ENCODE results near the gene RIOK3.

DNA sequence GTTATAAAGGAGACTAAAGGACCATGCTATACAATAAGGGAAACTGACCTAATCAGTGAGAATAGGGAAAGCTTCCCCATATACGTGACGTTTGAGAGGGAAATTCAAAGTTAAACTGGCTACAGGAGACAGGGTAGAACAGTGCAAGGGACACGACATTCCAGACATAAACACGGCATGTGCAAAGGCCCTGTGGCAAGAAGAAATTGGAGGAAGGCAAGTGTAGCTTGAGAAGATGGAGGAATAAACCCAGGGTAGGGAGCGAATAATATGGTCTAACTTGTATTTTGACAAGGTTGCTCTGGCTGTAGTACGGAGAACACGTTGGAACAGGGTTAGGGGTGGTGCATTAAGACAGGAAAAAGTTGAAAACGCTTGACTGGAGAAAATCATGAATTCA lies 49.8 kb upstream of the RIOK3 start:
- TF ChIP-seq, protein P1, sequence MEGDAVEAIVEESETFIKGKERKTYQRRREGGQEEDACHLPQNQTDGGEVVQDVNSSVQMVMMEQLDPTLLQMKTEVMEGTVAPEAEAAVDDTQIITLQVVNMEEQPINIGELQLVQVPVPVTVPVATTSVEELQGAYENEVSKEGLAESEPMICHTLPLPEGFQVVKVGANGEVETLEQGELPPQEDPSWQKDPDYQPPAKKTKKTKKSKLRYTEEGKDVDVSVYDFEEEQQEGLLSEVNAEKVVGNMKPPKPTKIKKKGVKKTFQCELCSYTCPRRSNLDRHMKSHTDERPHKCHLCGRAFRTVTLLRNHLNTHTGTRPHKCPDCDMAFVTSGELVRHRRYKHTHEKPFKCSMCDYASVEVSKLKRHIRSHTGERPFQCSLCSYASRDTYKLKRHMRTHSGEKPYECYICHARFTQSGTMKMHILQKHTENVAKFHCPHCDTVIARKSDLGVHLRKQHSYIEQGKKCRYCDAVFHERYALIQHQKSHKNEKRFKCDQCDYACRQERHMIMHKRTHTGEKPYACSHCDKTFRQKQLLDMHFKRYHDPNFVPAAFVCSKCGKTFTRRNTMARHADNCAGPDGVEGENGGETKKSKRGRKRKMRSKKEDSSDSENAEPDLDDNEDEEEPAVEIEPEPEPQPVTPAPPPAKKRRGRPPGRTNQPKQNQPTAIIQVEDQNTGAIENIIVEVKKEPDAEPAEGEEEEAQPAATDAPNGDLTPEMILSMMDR (IDR thresholded peaks at IDR 0.05), result no peak
- TF ChIP-seq POLR2A (IDR thresholded peaks at IDR 0.05), result no peak

All from ovary (tissue), 3 donors.